Measurements from ENCODE around the gene ABCA2.

GRCh38 chr9:137000177-137000930 is 27.7 kb downstream of the ABCA2 start:
- no peak for TF ChIP-seq POLR2A (IDR thresholded peaks at IDR 0.05)
- no peak for TF ChIP-seq CTCF (IDR thresholded peaks at IDR 0.05)
